HCT116 (cell line): ENCODE data around the gene CHST11. TPM values are rescaled to one million over a fixed set of nuclear protein-coding genes. Genes with fewer than 3 reads are reported as not detected.

Source experiments
- ATAC-seq: fragments of 200-7000 bp; cut with Tn5 transposase; 2 replicates; pipeline ENCODE4 v1.9.1; 2020; ENCODE audit warnings: mild to moderate bottlenecking, moderate library complexity
- BruUV-seq: library from RNA; stranded (reverse); fragments of 400-500 nt; replicated peaks from 2 replicates; lab custom pipeline; 2021; lab: Mats Ljungman, UMichigan
- CTCF ChIA-PET: fragments of 300-600 bp; sonication (Branson Sonifier 250); formaldehyde crosslinking; loops from one replicate; lab custom pipeline; 2021; ENCODE audit warnings: antibody characterized with exemption; lab: Charles Lee
- POLR2A ChIA-PET: fragments of 300-600, 350-600 bp; sonication (Branson Sonifier 250); formaldehyde crosslinking; loops from one replicate; lab custom pipeline; 2021; ENCODE audit warnings: antibody characterized with exemption; lab: Charles Lee
- RAD21 ChIA-PET, 2 experiments: fragments of 300-600 bp; sonication (Branson Sonifier 250); formaldehyde crosslinking; loops; one replicate each; lab custom pipeline; 2023; ENCODE audit warnings: low total read pairs in 2 of 2; ENCODE audit not compliant: uncharacterized antibody in 2 of 2, unreplicated experiment in 2 of 2, low non-redundant PET in 1 of 2; lab: Charles Lee
- DNase-seq: peaks from one replicate; pipeline ENCODE4 v3.0.0-alpha.2; 2010; ENCODE audit warnings: low read depth, low spot score
- H2AFZ ChIP-seq: fragments of 200-600 bp; shearing (Covaris generic), sonication (generic); 2 replicates; pipeline ENCODE4 v1.6.1; 2017; ENCODE audit warnings: low read depth, mixed run types, mixed read lengths, antibody characterized with exemption, low read length; ENCODE audit not compliant: poor library complexity, severe bottlenecking
- H3K27ac ChIP-seq: 2 replicates; pipeline ENCODE4 v1.5.1; 2012; ENCODE audit warnings: low read depth, low read length
- H3K27me3 ChIP-seq: fragments of 200-600 bp; sonication (generic); 2 replicates; pipeline ENCODE4 v1.6.1; 2016; ENCODE audit warnings: mixed run types, low read length, mixed read lengths; ENCODE audit not compliant: insufficient read depth
- H3K36me3 ChIP-seq, 2 experiments: fragments of 200-500 bp in 1 of 2; fragments of 200-600 bp in 1 of 2; sonication (Bioruptor generic) in 1 of 2; sonication (generic) in 1 of 2; 2 replicates each; pipeline versions ENCODE4 v1.5.1 to v1.6.1; 2014 to 2016; ENCODE audit warnings: low read length in 2 of 2, inconsistent platforms in 1 of 2, mixed read lengths in 1 of 2, mixed run types in 1 of 2; ENCODE audit not compliant: insufficient read depth in 2 of 2, control insufficient read depth in 1 of 2
- H3K4me1 ChIP-seq, 2 experiments: fragments of 200-600 bp in 1 of 2; sonication (generic) in 1 of 2; 2 replicates each; pipeline versions ENCODE4 v1.5.1 to v1.6.1; 2012 to 2017; ENCODE audit warnings: low read length in 2 of 2, inconsistent platforms in 1 of 2, mild to moderate bottlenecking in 1 of 2, mixed read lengths in 1 of 2, mixed run types in 1 of 2, moderate library complexity in 1 of 2; ENCODE audit not compliant: insufficient read depth in 2 of 2, control insufficient read depth in 1 of 2
- H3K4me2 ChIP-seq: fragments of 200-600 bp; sonication (generic); 2 replicates; pipeline ENCODE4 v1.6.1; 2017; ENCODE audit warnings: mixed run types, low read length, mixed read lengths
- H3K4me3 ChIP-seq, 2 experiments: fragments of 200-600 bp in 1 of 2; sonication (generic) in 1 of 2; replicated peaks in 1 of 2; 2 replicates each; pipeline ENCODE4 v1.5.1; 2011 to 2016; ENCODE audit warnings: low read length in 2 of 2, control low read depth in 1 of 2, low read depth in 1 of 2, mild to moderate bottlenecking in 1 of 2, mixed read lengths in 1 of 2, mixed run types in 1 of 2
- H3K79me2 ChIP-seq: fragments of 200-600 bp; sonication (generic); 2 replicates; pipeline ENCODE4 v1.6.1; 2017; ENCODE audit warnings: mild to moderate bottlenecking, mixed run types, low read length, moderate library complexity, mixed read lengths; ENCODE audit not compliant: insufficient read depth
- H3K9ac ChIP-seq: fragments of 200-600 bp; sonication (generic); 2 replicates; pipeline ENCODE4 v1.6.1; 2016; ENCODE audit warnings: low read length, mixed read lengths
- H3K9me2 ChIP-seq: fragments of 200-600 bp; sonication (generic), shearing (Covaris generic); 2 replicates; pipeline ENCODE4 v1.6.1; 2017; ENCODE audit warnings: mixed run types, mild to moderate bottlenecking, moderate library complexity; ENCODE audit not compliant: insufficient read depth
- H3K9me3 ChIP-seq, 2 experiments: fragments of 200-500 bp in 1 of 2; fragments of 200-600 bp in 1 of 2; sonication (Bioruptor generic) in 1 of 2; sonication (generic) in 1 of 2; 2 replicates each; pipeline ENCODE4 v1.6.1; 2014 to 2017; ENCODE audit warnings: low read length in 2 of 2, mixed read lengths in 2 of 2, inconsistent platforms in 1 of 2, low read depth in 1 of 2, mild to moderate bottlenecking in 1 of 2, mixed run types in 1 of 2, moderate library complexity in 1 of 2; ENCODE audit not compliant: control insufficient read depth in 1 of 2, insufficient read depth in 1 of 2
- H4K20me1 ChIP-seq: fragments of 200-600 bp; sonication (generic), shearing (Covaris generic); 2 replicates; pipeline ENCODE4 v1.6.1; 2017; ENCODE audit warnings: mixed run types, mild to moderate bottlenecking, moderate library complexity; ENCODE audit not compliant: insufficient read depth
- CBX3 ChIP-seq: IDR thresholded peaks from 2 replicates; pipeline ENCODE4 v1.6.1; 2012; ENCODE audit warnings: low read depth
- CEBPB ChIP-seq: IDR thresholded peaks from 2 replicates; pipeline ENCODE4 v1.6.1; 2012; ENCODE audit warnings: low read depth
- ELF1 ChIP-seq: IDR thresholded peaks from 2 replicates; pipeline ENCODE4 v1.6.1; 2012; ENCODE audit warnings: low read depth, borderline replicate concordance
- FOSL1 ChIP-seq: IDR thresholded peaks from 2 replicates; pipeline ENCODE4 v1.6.1; 2012; ENCODE audit warnings: low read depth
- JUND ChIP-seq: IDR thresholded peaks from 2 replicates; pipeline ENCODE4 v1.6.1; 2012
- SRF ChIP-seq: IDR thresholded peaks from 2 replicates; pipeline ENCODE4 v1.6.1; 2012; ENCODE audit warnings: low read depth
- YY1 ChIP-seq: IDR thresholded peaks from 2 replicates; pipeline ENCODE4 v1.6.1; 2011; ENCODE audit warnings: low read length, low read depth, moderate library complexity, mild to moderate bottlenecking; ENCODE audit not compliant: insufficient replicate concordance; ENCODE audit errors: extremely low read depth
- intact Hi-C: fragments of 100-400 bp; cut with micrococcal nuclease; formaldehyde crosslinking; loops from 2 replicates; pipeline ENCODE4 v1.10.0; 2022
- total RNA-seq: library from RNA; stranded (reverse); gene quantifications from one replicate; pipeline ENCODE4 v1.2.1, GENCODE V29; 2021; ENCODE audit not compliant: unreplicated experiment

CHST11 gene
- total RNA-seq, 1 experiment from 2014 or later = 10.1 TPM

GRCh38 chr12:104693493-104693892 is 236.7 kb downstream of the CHST11 start:
- BruUV-seq = no TSS peak
- ATAC-seq (no peak), DNase-seq (no peak)
- no peak overlapping the region for H3K4me3 ChIP-seq
- no peak for TF ChIP-seq FOSL1
- H3K9me3 ChIP-seq = no peaks in the 10 kb centered on the region
- intact Hi-C loops = no loop called here
- H3K4me1 ChIP-seq = no peaks in the 10 kb centered on the region
- no peak overlapping the region for H3K4me2 ChIP-seq
- H3K9ac ChIP-seq = no peak overlapping the region
- H2AFZ ChIP-seq = no peak overlapping the region
- no peaks in the 10 kb centered on the region for H4K20me1 ChIP-seq
- H3K27ac ChIP-seq = no peak overlapping the region
- H3K27me3 ChIP-seq = no peaks in the 10 kb centered on the region
- H3K36me3 ChIP-seq = no peaks in the 10 kb centered on the region
- H3K9me2 ChIP-seq = no peaks in the 10 kb centered on the region
- ChIA-PET CTCF (no interaction called here), POLR2A (no interaction called here), RAD21 (no interaction called here)
- no peaks in the 10 kb centered on the region for H3K79me2 ChIP-seq

DNA sequence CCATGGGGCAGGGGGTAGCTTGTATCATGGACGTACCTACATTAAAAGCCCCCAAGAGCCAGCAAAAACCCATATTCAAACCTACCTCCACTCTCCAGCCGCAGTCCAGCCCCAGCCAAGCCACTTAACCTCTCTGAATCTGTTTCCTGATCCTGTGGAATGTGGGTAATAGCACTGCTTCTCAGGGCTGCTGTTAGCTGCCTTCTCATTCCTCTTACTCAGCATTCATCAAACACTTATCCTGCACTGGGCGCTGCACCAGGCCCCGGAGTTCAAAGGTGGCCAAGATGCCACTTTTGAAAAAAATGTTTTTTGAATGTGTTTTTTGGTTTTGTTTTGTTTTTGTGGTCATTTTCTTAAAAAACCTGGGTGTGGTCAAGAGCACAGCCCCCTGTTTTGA is 237.4 kb downstream of the CHST11 start:
- DNase-seq = no peak
- Histone ChIP-seq H3K79me2 (no peaks in the 10 kb centered on the region), H3K9ac (no peak overlapping the region), H3K9me2 (no peaks in the 10 kb centered on the region), H3K4me1 (no peaks in the 10 kb centered on the region), H3K4me3 (no peak overlapping the region), H3K27ac (no peak overlapping the region), H3K4me2 (no peak overlapping the region), H3K9me3 (no peaks in the 10 kb centered on the region), H3K36me3 (no peaks in the 10 kb centered on the region), H3K27me3 (no peaks in the 10 kb centered on the region), H2AFZ (no peak overlapping the region), H4K20me1 (no peaks in the 10 kb centered on the region)
- POLR2A ChIA-PET = no interaction called here
- BruUV-seq = no TSS peak
- ATAC-seq = no peak
- RAD21 ChIA-PET = no interaction called here
- CTCF ChIA-PET = no interaction called here
- TF ChIP-seq SRF (no peak), ELF1 (no peak), CEBPB (no peak), CBX3 (no peak), YY1 (no peak), JUND (no peak)
- TF ChIP-seq, all 23 proteins: peak for 0
- intact Hi-C loops = no loop called here
